ENCODE data around the gene FUT2.
"Not testable (repeated sequence)": the region's sequence is repeated elsewhere in the genome, so short reads cannot be mapped to it uniquely, and the experiment has no call there.

FUT2 gene

GRCh38 chr19:48695743-48696352, at the start of gene FUT2:
Gene FUT2, plus strand, starts transcription at chr19:48695971. Its CDS starts 6,986 bp downstream, at chr19:48702957.
- no peak for DNase-seq

GRCh38 chr19:48646001-48646721, 49.6 kb upstream of the FUT2 start, which contains the start of gene CA11:
Gene CA11, minus strand, starts transcription at chr19:48646187. Its CDS starts 555 bp downstream, at chr19:48645632.
- DNase-seq = peak; percentile 74

- DNase-seq = no peak
Measured at GRCh38 chr19:48646722-48647216, 49.0 kb upstream of the FUT2 start.

- no peak for DNase-seq
Measured at GRCh38 chr19:48648134-48648533, 47.6 kb upstream of the FUT2 start.

GRCh38 chr19:48650974-48651682, 44.6 kb upstream of the FUT2 start:
- DNase-seq = no peak

GRCh38 chr19:48651683-48652048, 44.1 kb upstream of the FUT2 start:
- no peak for DNase-seq

GRCh38 chr19:48654299-48655059, 41.3 kb upstream of the FUT2 start:
- no peak for DNase-seq

GRCh38 chr19:48656840-48657474, 38.8 kb upstream of the FUT2 start:
- no peak for DNase-seq

GRCh38 chr19:48657828-48658227, 37.9 kb upstream of the FUT2 start:
- DNase-seq = not testable (repeated sequence)

- DNase-seq = no peak
Measured at GRCh38 chr19:48658483-48658882, 37.3 kb upstream of the FUT2 start.

- no peak for DNase-seq
Measured at GRCh38 chr19:48659768-48660167, 36.0 kb upstream of the FUT2 start.

- DNase-seq = peak; percentile 80
Measured at GRCh38 chr19:48660852-48661710, 34.7 kb upstream of the FUT2 start.

- DNase-seq = no peak
Measured at GRCh38 chr19:48661711-48662090, 34.1 kb upstream of the FUT2 start.

GRCh38 chr19:48663667-48664066, 32.1 kb upstream of the FUT2 start:
- no peak for DNase-seq

GRCh38 chr19:48664476-48664875, 31.3 kb upstream of the FUT2 start:
- DNase-seq = no peak

- no peak for DNase-seq
Measured at GRCh38 chr19:48665786-48666185, 30.0 kb upstream of the FUT2 start.

- no peak for DNase-seq
Measured at GRCh38 chr19:48668332-48668731, 27.4 kb upstream of the FUT2 start.

- no peak for DNase-seq
Measured at GRCh38 chr19:48668761-48669160, 27.0 kb upstream of the FUT2 start.

- no peak for DNase-seq
Measured at GRCh38 chr19:48669903-48670668, 25.7 kb upstream of the FUT2 start.

GRCh38 chr19:48670699-48671445, 24.9 kb upstream of the FUT2 start:
- no peak for DNase-seq
